ENCODE results near the gene CTSA. TPM values are rescaled to one million over a fixed set of nuclear protein-coding genes. Genes with fewer than 3 reads are reported as not detected.
"Not testable (repeated sequence)": the region's sequence is repeated elsewhere in the genome, so short reads cannot be mapped to it uniquely, and the experiment has no call there.

Gene CTSA
- total RNA-seq, 1 donor from 2014 or later: 60.4 TPM

DNA sequence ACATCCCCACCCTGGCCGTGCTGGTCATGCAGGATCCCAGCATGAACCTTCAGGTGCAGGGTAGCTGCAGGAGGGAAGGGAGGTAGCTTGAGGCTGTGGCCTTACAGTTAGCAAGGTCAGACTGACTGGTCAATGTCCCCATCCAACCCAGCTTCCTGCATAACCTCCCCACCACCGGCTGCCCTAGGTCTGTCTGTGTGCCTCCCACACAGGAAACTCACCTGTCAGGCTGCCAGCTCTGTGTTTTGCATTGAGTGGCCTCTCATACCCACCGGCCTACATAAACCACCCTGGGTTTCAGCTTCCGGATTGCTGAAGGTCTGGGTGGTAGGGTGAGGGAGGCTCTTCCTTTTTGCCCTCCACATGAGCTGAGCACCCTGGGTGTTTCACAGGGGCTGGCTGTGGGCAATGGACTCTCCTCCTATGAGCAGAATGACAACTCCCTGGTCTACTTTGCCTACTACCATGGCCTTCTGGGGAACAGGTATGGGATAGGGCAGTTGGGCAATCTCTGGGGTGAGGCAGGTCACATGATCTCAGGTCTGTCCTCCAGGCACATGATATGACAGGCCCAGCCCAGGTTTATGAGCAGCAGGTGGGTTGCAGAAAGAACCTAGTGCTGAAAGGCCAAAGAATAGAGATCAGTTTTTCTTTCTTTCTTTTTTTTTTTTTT, 1.8 kb downstream of the CTSA start:
- intact Hi-C loops (cut with micrococcal nuclease): no loop called here

DNA sequence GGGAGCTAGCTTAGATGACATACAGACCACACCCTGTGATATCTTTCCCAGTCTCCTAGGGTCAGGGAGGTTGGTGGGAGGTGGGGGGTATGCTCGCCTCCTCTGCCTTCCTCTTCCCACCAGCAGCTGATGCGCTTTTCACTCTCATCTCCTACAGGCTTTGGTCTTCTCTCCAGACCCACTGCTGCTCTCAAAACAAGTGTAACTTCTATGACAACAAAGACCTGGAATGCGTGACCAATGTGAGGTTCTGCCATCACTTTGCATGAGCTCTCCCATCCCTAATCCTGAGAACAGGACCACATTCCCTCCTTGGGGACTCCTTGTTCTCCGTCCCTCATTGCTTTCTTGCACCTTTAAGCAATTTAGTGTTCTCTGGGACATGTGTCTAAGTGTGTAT, 2.7 kb downstream of the CTSA start:
- intact Hi-C loops (cut with micrococcal nuclease): no loop called here

DNA sequence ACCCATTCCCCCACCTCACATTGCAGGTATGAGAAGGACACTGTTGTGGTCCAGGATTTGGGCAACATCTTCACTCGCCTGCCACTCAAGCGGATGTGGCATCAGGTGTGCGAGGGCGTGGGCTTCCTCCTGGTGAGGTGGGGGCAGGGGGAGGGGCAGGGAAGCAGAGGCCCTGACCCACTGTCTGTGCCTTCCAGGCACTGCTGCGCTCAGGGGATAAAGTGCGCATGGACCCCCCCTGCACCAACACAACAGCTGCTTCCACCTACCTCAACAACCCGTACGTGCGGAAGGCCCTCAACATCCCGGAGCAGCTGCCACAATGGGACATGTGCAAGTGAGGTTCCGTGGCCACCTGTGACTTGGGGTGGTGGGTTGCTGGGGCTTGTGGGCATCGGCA, 3.7 kb downstream of the CTSA start:
- intact Hi-C loops (cut with micrococcal nuclease): no loop called here

DNA sequence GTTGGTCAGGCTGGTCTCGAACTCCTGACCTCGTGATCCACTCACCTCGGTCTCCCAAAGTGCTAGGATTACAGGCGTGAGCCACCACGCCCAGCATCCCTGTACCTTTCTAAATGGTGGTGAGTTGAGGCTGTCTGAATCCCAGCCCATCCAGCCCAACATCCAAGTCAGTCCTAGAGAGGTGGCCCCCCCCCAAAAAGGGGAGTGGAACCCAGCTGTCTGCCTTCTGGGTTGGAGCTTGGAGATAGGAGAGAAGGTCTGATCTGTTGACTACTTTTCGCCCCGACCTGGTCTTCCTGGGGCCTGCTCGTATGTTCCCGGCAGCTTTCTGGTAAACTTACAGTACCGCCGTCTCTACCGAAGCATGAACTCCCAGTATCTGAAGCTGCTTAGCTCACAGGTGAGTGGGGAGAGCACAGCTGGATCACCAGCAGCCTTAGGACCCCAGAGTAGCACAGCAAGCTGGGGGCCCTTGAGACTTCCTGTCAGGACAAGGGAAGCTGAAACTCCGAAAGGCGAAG, 5.6 kb downstream of the CTSA start:
- intact Hi-C loops (cut with micrococcal nuclease): no loop called here

DNA sequence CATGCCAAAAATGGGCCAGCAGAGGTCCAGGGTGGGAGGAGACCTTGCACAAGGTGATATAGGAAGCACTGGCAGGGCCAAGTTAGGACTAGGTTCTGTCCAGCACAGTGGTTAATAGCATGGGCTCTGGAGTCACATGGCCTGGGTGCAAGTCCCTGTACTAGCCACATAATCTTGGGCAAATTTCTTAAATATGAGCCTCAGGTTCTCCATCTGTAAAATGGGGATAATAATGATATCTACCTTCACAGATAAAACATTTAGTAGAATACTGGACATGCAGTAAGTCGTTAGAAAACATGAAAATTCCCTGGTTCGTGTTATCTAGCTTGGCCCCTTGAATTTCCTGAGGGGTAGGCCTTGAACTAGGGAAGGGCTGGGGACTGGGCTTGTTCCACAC, 6.2 kb downstream of the CTSA start:
- intact Hi-C loops (cut with micrococcal nuclease): no loop called here

DNA sequence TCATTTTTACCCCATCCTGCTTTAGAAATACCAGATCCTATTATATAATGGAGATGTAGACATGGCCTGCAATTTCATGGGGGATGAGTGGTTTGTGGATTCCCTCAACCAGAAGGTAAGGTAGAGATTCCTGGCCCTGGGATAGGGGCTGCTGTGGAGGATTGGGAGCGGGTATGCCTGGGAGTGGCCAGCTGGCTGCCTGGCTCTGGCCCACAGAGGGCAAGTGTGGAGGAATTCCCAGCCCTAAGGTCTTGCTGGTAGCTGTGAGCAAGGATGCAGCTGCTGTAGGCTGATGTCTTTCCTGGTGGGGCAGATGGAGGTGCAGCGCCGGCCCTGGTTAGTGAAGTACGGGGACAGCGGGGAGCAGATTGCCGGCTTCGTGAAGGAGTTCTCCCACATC, 6.6 kb downstream of the CTSA start:
- intact Hi-C loops (cut with micrococcal nuclease): no loop called here

DNA sequence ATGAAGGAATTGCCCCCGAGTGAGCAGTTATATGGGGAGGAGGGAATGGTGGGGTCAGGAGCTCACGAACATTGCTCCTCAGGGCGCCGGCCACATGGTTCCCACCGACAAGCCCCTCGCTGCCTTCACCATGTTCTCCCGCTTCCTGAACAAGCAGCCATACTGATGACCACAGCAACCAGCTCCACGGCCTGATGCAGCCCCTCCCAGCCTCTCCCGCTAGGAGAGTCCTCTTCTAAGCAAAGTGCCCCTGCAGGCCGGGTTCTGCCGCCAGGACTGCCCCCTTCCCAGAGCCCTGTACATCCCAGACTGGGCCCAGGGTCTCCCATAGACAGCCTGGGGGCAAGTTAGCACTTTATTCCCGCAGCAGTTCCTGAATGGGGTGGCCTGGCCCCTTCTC, 7.2 kb downstream of the CTSA start:
- intact Hi-C loops (cut with micrococcal nuclease): no loop called here

DNA sequence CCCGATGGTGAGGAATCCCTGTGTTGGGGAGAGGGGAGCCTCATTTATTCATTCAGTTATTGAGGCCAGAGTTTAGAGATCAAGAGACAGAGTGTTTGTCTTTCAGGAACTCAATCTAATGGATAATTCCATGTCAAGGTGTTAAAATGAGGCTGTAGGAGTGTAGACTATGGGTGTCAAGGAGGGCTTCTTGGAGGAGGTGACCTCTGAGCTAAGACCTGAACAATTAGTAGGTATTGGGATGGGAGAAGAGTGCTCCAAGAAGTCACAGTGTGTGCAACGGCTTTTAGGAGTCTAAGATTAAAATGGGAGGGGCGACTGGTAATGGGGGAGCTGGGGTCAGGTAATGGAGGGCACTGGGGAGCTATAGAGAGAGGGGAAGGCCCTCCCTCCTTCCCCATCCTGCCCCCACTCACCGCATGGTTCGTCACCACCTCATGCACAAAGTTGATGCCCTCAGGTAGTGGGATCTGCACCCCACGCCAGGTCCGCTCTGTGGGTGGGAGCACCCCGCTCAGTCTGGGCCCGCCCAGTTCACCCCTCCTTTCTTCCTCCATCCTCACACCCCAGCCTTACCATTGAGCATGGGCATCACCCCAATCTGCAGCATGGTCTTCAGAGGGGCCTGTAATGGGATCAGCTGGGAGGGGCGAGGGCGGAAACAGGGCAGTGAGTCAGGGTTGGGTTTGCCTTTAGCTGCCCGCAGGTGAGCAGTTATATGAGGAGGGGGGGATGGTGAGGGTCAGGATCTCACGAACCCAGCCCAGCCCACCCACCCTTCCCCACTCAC, 8.1 kb downstream of the CTSA start:
- intact Hi-C loops (cut with micrococcal nuclease): no loop called here

DNA sequence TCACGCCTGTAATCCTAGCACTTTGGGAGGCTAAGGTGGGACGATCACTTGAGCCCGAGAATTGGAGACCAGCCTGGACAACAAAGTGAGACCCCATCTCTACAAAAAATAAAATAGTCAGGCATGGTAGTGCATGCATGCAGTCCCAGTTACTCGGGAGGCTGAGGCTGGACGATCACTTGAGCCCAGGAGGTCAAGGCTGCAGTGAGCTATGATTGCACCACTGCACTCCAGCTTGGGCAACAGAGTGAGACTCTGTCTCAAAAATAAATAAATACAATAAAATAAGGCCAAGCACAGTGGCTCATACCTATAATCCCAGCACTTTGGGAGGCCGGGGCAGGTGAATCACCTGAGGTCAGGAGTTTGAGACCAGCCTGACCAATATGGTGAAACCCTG, 10.2 kb downstream of the CTSA start:
- intact Hi-C loops (cut with micrococcal nuclease): not testable (repeated sequence)

DNA sequence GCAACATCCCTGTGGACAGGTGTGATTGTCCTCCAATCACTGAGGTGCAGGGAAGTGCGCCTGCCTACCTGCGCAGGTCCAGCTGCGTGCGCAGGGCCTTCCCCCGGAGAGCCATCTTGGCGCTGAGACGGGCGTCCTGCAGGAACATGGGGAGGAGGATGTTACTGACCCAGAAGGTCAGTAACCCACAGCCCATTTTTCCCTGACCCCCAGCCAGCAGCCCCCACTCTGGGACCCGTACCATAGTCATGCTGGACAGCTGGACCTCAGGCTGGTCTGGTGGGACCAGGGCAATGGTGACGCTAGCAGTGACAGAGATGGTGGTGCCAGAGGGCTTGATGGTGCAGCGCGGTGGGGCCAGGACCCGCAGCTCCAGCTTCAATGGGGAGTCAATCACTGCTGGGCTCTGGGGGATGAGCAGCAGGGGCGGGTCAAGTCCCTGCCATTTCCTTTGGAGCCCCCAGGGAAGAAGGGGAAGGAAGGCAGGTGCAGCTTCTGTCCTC, 11.1 kb downstream of the CTSA start:
- intact Hi-C loops (cut with micrococcal nuclease): no loop called here

DNA sequence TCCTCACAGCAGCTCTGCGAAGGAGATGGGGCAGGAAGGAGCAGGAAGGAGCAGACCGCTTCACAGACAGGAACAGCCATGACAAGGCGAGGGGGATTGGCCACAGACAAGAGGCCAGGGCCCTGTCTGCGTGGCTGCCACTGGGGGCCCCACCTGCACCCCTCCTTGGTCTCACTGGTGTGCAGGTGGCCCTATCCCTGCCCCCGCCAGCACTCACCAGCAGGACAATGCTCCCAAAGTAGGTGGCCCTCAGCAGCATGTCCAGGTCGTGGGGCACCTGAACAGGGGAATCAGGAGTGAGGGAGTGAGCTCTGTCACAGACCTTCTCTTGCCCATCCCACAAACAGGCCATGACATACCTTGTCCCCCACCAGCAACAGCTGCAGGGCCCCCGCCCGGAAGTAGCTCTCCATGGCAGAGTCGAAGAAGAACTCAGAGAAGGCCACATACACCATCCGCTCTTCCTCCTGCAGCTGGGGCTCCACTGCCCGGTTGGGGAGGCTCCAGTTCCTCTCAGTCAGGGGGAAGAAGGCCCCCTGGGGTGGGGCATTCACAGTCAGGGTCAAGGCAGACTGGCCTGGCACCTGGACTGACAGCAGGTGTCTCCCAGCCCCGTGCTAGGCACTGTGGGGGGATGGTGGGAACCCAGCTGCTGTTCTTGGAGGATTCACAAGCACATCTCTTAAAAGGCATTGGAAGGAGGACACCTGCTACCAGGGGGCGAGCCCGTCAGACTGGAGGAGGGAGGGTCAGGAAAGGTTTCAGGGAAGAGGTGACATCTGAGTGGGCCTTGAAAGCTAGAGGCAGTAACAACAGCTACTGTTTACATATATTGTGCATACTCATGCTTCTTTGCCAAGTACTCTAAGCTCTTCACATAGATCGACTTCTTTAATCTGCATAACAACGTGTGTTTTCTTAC, 13.7 kb downstream of the CTSA start:
- intact Hi-C loops (cut with micrococcal nuclease): no loop called here

DNA sequence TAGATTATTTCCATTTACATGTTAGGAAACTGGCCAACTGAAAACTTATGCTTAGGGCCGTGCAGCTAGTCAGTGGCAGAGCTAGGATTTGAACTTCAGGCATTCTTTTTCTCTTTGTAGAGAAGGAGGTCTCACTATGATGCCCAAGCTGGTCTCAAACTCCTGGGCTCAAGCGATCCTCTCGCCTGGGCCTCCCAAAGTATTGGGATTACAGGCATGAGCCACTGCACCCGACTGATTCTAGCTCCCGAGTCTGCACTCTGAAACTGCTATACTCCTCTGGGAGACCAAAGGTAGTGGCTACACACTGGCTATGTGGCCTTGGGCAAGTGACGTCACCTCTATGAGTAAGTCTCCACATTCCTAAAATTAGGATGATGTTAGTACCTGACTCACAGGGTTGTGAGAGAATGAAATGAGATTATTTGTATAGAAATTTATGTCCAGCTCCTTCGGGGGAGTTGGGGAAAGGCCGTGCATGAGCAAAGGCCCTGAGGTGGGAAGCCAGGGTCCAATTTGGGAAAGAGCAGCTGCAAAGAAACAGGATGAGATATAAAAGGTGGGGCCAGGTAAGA, 14.5 kb downstream of the CTSA start:
- intact Hi-C loops (cut with micrococcal nuclease): no loop called here

DNA sequence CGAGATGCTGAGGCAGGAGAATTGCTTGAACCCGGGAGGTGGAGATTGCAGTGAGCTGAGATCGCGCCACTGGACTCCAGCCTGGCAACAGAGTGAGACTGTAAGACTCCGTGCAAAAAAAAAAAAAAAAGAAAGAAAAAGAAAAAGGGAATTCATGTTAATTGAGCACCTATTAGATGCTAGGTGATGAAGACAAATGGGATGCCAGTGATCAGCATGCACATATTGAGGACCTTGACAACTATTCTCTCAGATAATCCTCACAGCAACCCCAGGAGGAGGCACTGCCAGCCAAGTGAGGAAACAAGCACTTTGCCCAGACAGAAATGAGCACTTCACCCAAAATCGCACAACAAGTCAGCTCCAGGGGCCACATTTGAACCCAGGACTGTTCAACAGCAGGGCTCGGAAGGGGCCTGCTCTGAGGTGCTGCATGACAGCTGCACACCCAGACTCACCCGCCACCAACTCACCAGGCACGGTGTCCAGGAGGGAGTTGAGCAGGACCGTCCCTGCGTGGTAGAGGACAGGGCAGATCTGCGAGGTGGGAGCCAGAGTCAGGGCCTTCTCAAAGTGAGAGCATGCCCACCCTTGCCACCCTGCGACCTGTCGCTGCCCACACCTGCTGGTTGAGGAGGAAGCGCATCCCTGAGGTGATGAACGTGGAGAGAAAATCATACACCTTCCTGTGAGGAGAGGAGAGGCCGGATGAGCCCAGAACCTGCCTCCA, 16.2 kb downstream of the CTSA start:
- intact Hi-C loops (cut with micrococcal nuclease): no loop called here

DNA sequence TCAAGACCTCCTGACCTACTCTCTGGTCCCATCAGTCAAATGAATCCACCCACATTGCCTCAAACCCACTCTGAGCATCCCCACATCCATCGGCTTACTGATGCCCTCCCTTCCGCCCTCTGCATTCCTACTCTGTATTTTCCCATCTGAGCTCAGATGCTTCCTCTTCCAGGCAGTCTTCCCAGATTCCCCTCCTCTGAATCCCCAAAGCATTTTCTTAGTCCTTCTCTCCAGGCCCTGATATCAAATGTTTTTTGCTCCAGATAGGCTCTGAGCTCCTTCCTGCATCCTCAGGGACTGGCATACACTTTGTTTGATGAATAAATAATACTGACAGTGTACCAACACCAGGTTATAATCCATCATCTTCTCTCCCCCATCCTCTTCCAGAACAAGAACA, 16.9 kb downstream of the CTSA start:
- intact Hi-C loops (cut with micrococcal nuclease): no loop called here

DNA sequence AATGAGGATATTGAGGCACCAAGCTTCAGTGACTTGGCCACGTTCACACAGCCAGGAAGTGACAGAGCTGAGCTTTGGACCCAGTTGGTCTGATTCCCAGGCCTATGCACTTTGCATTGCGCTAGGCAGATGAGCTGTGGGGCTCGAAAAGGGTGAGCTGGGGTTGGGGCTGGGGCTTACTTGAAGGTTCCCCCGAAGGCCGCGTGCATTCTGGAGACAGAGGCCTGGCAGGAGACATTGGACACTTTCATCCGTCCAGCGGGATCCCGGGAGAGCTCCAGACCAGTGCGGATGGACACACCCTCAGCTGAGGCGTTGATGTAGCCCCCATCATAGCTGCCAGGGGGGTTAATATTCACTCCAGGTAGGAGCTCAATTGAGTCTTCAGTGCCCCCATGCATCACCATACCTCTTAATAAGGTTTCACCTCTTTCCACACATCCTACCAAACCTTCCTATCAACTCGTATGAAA, 18.2 kb downstream of the CTSA start:
- intact Hi-C loops (cut with micrococcal nuclease): no loop called here

DNA sequence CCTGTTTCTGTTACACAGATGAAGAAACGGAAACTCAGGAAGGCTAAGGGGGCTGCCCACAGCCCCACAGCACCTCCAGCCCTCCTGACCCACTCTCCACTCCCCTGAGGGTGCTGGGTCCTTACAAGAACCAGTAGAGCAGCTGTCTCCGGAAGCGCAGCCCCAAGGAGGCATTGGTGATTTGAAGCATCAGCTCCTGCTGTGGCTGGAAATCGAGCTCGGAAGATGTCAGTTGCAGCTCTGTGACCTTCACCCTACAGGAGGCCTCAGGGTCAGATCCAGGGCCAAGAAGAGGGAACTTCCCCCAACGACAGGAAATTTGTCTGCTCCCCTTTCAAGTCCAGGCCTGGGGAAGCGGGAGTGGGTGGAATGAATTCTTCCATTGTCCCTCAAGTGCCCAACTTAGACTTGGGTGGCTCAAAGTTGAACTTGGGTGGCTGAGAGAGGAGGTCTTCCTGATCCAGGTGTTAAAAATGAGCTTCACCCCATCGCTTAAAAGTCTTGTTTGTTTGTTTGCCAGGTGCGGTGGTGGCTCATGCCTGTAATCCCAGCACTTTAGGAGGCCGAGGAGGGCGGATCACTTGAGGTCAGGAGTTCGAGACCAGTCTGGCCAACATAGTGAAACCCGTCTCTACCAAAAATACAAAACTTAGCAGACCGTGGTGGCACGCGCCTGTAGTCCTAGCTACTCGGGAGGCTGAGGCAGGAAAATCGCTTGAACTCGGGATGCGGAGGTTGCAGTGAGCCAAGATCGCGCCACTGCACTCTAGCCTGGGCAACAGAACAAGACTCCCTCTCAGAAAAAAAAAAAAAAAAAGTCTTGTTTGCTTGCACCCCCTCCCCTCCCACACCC, 18.9 kb downstream of the CTSA start:
- intact Hi-C loops (cut with micrococcal nuclease): loop anchor here (1.0 kb wide), 2 partner anchors 53 to 111 kb away; partner anchors contain the start of genes ACOT8 and ZSWIM3

DNA sequence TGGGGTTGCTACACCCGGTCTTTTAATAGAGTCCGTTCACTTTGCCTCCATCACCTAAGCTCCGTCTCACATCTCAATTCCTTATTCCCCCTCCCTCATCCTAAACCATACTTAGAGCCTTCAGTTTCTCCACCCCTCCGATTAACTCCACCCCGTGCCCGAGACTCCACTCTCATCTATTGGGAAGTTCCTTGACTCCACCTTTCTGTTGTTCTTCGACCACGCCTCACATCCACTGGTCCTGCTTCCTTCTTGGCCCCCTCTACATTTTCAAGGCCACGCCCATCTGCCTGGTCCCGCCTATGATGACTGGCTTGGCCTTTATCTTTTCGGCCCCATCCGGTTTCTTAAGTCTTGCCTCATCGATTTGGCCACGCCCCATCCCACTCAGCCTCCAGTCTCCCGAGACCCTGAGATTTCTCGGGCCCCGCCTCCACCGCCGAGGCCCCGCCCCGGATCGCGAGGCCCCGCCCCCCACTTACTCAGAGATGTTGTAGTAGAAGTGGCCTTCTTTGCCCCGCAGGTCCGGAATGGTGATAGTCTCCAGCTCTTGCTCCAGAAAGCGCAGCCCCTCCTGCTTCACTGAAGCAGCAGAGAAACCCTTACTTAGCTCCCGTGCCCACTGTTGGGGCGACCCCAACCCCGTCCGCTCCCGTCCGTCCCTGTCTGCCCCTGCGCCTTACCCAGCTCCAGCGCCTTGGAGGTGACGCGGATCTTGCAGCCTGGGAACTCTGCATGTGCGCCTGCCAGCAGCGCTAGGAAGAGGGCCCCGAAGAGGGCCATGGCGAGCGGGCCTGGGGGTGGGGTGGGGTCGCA, 19.7 kb downstream of the CTSA start:
- intact Hi-C loops (cut with micrococcal nuclease): loop anchor here (1.0 kb wide), 4 partner anchors 21 to 112 kb away; partner anchors contain the start of genes ACOT8 and ZSWIM3
